Right ventricle myocardium inferior (tissue), 1 donor: ENCODE results near the gene METTL1. TPM values are rescaled to one million over a fixed set of nuclear protein-coding genes. Genes with fewer than 3 reads are reported as not detected.

ENCODE experiments used
- ATAC-seq: fragments of 200-7000 bp; cut with Tn5 transposase; one replicate; pipeline ENCODE4 v1.9.1; 2020; ENCODE audit warnings: mild to moderate bottlenecking, moderate library complexity
- DNase-seq: peaks from one replicate; pipeline ENCODE4 v3.0.0; 2021; ENCODE audit errors: missing footprints
- intact Hi-C: fragments of 100-400 bp; cut with DNase I; formaldehyde crosslinking; loops from one replicate; pipeline ENCODE4 v1.11.0; 2022
- microRNA-seq: library from miRNA; unstranded; fragments of <30 nt; microRNA quantifications from one replicate; pipeline ENCODE4 v1.2.0, GENCODE V29; 2020
- total RNA-seq: library from RNA; stranded (reverse); fragmentation: NEBNext Ultra II Directional; extraction: Animal tissue kit (Norgen Biotek cat#: 25700); gene quantifications from one replicate; pipeline ENCODE4 v1.2.1, GENCODE V29; 2021
- donor health status: DM: no; HTN: yes; CAD: no; lungs with severe emphysema.

Gene METTL1
- total RNA-seq, 1 donor from 2014 or later, result 7.0 TPM

GRCh38 chr12:57719777-57720605, 51.9 kb downstream of the METTL1 start:
- intact Hi-C loops, result no loop called here
- DNase-seq (no peak), ATAC-seq (no peak)

GRCh38 chr12:57718641-57719528, 53.0 kb downstream of the METTL1 start:
- DNase-seq (no peak), ATAC-seq (no peak)
- intact Hi-C loops, result no loop called here

Small RNA genes lying within 50 kb of the gene (microRNA-seq; reads per million reads assigned to microRNA genes)
- not detected for gene MIR6759

Other genes with a start within 250 kb of the METTL1 start
- 34.5 TPM for gene MBD6, start 249.3 kb downstream of the METTL1 start, total RNA-seq
- gene DCTN2, start 224.9 kb downstream of the METTL1 start, total RNA-seq, result 92.5 TPM
- 0.05 TPM for gene KIF5A, start 222.1 kb downstream of the METTL1 start, total RNA-seq
- gene PIP4K2C, start 180.9 kb downstream of the METTL1 start, total RNA-seq, result 13.1 TPM
- gene DTX3, start 167.3 kb downstream of the METTL1 start, total RNA-seq, result 23.8 TPM
- gene ARHGEF25, start 160.7 kb downstream of the METTL1 start, total RNA-seq, result 13.0 TPM
- 7.3 TPM for gene B4GALNT1, start 138.9 kb downstream of the METTL1 start, total RNA-seq
- 110 TPM for gene OS9, start 78.0 kb downstream of the METTL1 start, total RNA-seq
- gene AGAP2, start 33.4 kb downstream of the METTL1 start, total RNA-seq, result 7.8 TPM
- gene TSPAN31, start 27.1 kb downstream of the METTL1 start, total RNA-seq, result 27.9 TPM
- gene CDK4, start 19.8 kb downstream of the METTL1 start, total RNA-seq, result 42.3 TPM
- gene MARCHF9, start 17.0 kb downstream of the METTL1 start, total RNA-seq, result 14.5 TPM
- 0.49 TPM for gene CYP27B1, start 5.0 kb downstream of the METTL1 start, total RNA-seq
- 1.2 TPM for gene EEF1AKMT3, start 509 bp upstream of the METTL1 start, total RNA-seq
- 48.2 TPM for gene TSFM, start 10.7 kb upstream of the METTL1 start, total RNA-seq
- 2.1 TPM for gene AVIL, start 46.6 kb upstream of the METTL1 start, total RNA-seq
- 105 TPM for gene CTDSP2, start 74.6 kb upstream of the METTL1 start, total RNA-seq
- gene ATP23, start 169.5 kb upstream of the METTL1 start, total RNA-seq, result 8.2 TPM